Stimulated activated CD4-positive, alpha-beta T cell treated with anti-CD3 and anti-CD28 coated beads, TNF-alpha, amount 100 ng/mL, for 24 hours (primary cell): ENCODE data around the gene NINJ2.

ENCODE experiments used
- DNase-seq, 3 experiments: peaks; one replicate each; pipeline ENCODE4 v3.0.0-alpha.2; 2020; ENCODE audit warnings: low read depth in 3 of 3

NINJ2 gene

GRCh38 chr12:549476-550082 lies 113.7 kb downstream of the NINJ2 start:
- DNase-seq = no peak

- DNase-seq = no peak
Measured at GRCh38 chr12:547883-548470, 115.3 kb downstream of the NINJ2 start.

GRCh38 chr12:546920-547845 lies 116.1 kb downstream of the NINJ2 start:
- peak; percentile 35 to 69 (median 46) for DNase-seq

DNA sequence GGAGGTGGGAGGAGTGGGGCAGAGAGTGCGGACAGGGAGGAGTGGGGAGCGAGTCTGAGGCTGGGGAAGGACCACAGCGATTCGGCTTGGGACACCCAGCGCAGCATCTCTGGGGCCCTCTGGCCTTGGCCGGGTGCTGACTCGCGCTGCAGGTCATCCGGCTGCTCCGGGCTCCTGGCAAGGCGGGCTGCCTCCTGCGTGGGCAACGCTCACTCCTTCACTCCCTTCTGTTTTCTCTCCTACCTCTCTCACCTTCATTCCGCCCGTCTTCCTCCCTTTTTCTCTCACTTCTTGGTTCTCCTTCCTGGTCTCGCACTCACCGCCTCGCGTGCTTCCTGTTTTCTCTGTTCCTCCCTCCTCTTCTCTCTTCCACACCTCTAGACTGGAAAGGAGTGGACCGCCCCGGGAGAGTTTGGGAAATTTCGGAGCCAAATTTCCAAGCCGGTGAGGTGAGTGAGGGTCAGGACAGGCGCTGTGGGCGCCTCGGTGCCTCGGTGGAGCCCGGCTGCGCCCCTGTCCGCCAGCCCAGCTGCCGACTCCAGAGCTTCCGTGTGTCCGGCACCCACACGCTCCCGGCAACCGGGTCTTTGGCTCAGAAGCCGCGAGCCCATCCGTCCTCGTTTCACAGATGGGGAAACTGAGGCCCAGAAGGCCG lies 116.9 kb downstream of the NINJ2 start:
- no peak for DNase-seq

DNA sequence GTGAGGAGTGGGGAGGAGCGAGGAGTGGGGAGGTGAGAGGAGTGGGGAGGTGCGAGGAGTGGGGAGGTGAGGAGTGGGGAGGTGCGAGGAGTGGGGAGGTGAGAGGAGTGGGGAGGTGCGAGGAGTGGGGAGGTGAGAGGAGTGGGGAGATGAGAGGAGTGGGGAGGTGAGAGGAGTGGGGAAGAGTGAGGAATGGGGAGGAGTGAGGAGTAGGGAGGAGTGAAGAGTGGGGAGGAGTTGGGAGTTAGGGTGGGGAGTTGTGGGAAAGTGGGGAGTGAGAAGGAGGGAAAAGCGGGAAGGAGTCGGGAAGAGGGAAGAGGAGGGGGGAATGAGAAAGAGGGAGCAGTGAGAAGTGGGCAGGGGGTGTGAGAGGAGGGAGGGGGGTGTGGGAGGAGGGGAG lies 117.4 kb downstream of the NINJ2 start:
- no peak for DNase-seq

- no peak for DNase-seq
Measured at GRCh38 chr12:544941-545635, 118.2 kb downstream of the NINJ2 start.

DNA sequence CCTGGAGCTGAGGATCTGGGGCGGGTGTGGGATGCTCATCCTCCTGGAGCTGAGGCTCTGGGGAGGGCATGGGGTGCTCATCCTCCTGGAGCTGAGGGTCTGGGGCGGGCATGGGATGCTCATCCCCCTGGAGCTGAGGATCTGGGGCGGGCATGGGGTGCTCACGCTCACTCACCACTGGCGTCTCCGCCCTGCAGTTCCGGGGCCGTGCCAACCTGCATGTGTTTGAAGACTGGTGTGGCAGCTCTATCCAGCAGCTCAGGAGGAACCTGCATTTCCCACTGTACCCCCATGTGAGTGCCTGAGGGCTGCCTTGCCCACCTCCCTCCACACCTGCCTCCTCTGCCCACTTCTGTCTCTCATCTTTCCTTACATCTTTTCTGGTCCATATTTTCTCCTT lies 119.1 kb downstream of the NINJ2 start:
- DNase-seq = no peak

DNA sequence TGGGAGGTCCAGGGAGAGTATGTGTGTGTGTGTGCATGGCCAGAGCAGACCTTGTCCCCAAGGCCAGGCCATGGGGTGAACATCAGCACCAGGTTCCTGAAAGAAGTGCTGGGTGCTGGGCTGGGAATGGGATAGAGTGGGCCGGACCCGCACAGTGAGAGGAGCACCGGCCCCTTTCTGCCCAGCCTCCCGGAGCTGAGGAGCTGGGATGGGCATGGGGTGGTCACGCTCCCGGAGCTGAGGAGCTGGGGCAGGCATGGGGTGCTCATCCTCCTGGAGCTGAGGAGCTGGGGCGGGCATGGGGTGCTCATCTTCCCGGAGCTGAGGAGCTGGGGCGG lies 120.2 kb downstream of the NINJ2 start:
- DNase-seq = no peak

- no peak for DNase-seq
Measured at GRCh38 chr12:542395-543113, 120.7 kb downstream of the NINJ2 start.

DNA sequence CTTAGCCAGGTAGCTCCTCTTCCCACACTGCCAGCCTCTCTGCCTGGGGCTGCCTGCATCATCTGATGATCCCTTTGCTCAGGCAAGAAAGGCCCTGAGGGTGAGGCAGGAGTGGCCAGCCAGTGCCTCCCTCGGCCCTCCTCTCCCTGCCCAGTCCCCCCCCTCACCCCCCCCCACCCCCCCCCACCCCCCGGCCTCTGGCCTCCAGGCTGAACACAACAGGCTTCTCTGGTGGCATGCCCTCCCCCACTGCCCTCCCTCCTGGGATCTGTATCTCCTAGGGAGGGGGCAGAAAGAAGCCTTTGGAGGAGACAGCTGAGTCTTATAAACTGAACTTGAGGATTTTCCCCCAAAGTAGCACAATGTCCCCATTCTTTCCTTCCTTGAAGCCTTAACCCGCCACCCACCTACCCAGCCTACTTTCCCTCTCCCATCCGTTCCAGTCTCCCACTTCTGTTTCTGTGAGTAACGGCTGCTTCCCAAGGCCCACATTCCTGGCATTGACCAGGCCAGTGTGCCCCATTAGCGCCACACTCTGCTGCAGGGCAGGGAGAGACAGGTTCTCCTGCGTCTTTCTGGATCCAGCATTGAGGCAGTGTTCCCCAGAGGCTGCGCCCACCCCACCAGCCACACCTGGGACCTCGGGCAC lies 121.4 kb downstream of the NINJ2 start:
- DNase-seq = no peak

DNA sequence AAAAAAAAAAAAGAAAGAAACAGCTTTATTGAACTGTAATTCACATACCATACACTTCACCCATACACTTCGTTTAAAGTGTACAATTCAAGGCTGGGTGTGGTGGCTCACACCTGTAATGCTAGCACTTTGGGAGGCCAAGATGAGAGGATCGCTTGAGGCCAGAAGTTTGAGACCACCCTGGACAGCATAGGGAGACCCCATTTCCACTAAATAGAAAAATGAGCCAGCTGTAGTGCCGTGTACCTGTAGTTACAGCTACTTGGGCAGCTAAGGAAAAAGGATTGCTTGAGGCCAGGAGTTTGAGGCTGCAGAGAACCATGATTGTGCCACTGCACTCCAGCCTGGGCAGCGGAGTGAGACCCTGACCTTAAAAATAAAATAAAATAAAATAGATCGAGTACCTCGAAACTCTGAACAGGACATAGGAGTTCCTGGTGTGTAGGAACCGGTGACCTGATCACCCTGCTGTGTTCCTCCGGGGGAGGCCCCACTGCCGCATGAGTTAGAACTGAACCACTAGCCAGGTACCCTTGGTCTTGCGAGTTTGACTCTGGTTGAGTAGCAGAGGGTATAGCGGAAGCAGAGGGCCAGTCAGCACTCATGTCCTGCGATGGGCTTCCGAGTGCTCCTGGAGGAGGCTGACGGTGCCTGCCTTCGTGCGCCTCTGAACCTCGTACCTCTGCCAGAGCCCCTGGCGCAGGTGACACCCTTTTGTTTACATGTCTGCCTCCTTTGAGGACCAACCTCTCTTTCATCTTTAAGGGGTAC lies 123.5 kb downstream of the NINJ2 start:
- DNase-seq = no peak

- no peak for DNase-seq
Measured at GRCh38 chr12:538731-539539, 124.3 kb downstream of the NINJ2 start.

DNA sequence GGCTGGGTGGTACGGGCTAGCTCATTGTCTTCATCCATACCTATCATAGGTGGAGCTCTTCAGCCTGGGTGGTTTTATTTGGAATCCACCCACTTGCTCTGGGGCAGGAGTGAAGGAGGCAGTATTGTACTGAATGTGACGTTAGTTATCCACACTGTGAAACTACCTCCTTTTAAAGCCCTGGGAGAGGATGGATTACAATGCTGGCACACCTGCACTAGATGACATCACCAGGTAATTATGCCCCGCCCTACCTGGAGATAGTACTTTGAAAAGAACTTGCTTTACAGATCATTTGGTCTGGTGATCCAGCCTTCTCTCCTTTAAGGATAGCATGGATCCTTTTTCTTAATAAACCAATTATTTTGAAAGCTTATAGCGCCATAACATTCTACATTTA lies 125.5 kb downstream of the NINJ2 start:
- DNase-seq = no peak

- DNase-seq = no peak
Measured at GRCh38 chr12:536751-537245, 126.4 kb downstream of the NINJ2 start.

DNA sequence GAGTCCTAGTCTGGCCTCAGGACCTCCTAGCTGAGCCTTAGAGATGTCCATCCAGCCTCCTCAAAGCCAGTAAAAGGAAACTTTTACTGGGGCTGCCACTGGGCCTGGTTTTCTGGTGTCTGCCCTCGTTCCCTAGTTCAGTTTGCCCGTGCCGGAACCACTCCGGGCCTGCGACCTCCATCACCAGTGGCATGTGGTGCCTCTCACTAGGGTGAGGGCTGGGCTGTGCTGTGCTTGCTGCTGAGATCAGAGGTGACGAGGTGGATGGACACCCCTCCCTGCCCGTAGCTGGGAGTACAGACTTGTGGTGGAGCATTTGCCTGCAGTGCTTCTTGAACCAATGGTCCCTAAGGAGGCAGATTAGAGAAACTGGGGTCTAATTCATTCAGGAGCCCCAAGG lies 127.8 kb downstream of the NINJ2 start:
- no peak for DNase-seq

- no peak for DNase-seq
Measured at GRCh38 chr12:534216-534615, 129.0 kb downstream of the NINJ2 start.

DNA sequence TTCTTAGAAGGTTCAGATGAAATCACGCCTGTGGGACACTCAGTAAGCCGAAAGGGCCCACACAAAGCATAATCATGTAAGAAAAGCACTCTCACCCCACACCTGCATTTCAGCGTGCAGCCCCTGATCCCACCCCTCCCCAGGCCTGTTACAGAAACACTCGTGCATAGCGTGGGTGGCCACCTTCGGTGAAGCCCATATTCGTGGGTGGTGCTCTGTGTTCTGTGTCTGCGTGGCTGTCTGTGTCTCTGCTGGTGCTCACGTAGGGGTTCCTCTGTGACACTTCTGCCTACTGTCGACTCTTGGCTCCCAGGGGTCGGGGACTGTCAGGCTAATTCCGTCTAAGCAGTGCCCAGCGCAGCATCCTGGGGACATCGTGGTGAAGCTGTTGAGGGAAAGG lies 129.5 kb downstream of the NINJ2 start:
- no peak for DNase-seq

DNA sequence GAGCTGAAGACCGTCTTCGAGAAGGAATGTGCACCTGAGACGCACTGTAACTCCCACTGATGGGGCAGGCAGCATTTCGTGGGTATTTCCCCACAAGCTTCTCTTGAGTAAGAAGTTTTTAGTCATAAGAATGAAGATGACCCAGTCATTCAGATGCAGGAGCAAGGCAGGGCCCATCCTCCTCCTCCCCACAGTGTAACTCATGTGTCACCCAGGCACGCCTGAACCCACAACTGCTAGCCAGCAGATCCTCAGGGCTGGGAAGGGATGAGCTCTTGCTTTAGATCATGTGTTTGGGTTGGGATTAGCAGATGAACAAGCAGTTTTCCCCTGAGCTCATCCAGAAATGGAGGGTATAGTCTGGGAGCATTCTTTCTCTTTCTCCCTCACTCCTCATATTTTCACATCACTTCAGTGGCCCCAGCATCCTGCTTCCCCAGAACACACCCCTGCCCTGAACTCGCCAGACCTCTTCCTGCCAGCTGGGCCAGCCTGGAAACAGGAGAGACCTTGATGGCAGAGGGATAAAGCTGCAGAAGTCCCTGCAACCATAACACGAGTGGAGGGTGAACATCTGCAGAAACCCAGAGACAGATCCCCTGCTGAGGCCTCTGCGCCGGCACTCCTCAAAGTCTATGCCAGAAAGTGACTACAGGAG lies 130.2 kb downstream of the NINJ2 start:
- no peak for DNase-seq
